CD4-positive, alpha-beta T cell treated with Interleukin-15 for 1 hour (primary cell): ENCODE data around the gene KIAA0232.
"Not testable (repeated sequence)": the region's sequence is repeated elsewhere in the genome, so short reads cannot be mapped to it uniquely, and the experiment has no call there.

Source experiments
- DNase-seq: peaks from one replicate; pipeline ENCODE4 v3.0.0-alpha.2; 2020

The KIAA0232 gene

GRCh38 chr4:6811165-6811564 is 28.6 kb downstream of the KIAA0232 start:
- DNase-seq, result no peak

GRCh38 chr4:6812766-6813165 is 30.2 kb downstream of the KIAA0232 start:
- DNase-seq, result no peak

- no peak for DNase-seq
These were observed 31.2 kb downstream of the KIAA0232 start for GRCh38 chr4:6813725-6814124.

GRCh38 chr4:6815029-6815836 is 32.7 kb downstream of the KIAA0232 start:
- DNase-seq, result no peak

GRCh38 chr4:6819295-6819694 is 36.8 kb downstream of the KIAA0232 start:
- DNase-seq, result no peak

- no peak for DNase-seq
These were observed 38.2 kb downstream of the KIAA0232 start for GRCh38 chr4:6820695-6821094.

- DNase-seq, result no peak
These were observed 41.5 kb downstream of the KIAA0232 start for GRCh38 chr4:6824071-6824470.

- no peak for DNase-seq
These were observed 42.4 kb downstream of the KIAA0232 start for GRCh38 chr4:6824772-6825402.

- no peak for DNase-seq
These were observed 42.9 kb downstream of the KIAA0232 start for GRCh38 chr4:6825403-6825802.

GRCh38 chr4:6826781-6827508 is 44.4 kb downstream of the KIAA0232 start:
- DNase-seq, result no peak

- DNase-seq, result no peak
These were observed 46.6 kb downstream of the KIAA0232 start for GRCh38 chr4:6829086-6829485.

GRCh38 chr4:6834867-6835266 is 52.3 kb downstream of the KIAA0232 start:
- DNase-seq, result no peak

GRCh38 chr4:6835616-6836015 is 53.1 kb downstream of the KIAA0232 start:
- DNase-seq, result not testable (repeated sequence)

- not testable (repeated sequence) for DNase-seq
These were observed 54.6 kb downstream of the KIAA0232 start for GRCh38 chr4:6837106-6837505.

- DNase-seq, result no peak
These were observed 57.1 kb downstream of the KIAA0232 start for GRCh38 chr4:6839579-6839978.

- DNase-seq, result no peak
These were observed 57.8 kb downstream of the KIAA0232 start for GRCh38 chr4:6840062-6840976.

- no peak for DNase-seq
These were observed 62.5 kb downstream of the KIAA0232 start for GRCh38 chr4:6845027-6845426.

- no peak for DNase-seq
These were observed 63.0 kb downstream of the KIAA0232 start for GRCh38 chr4:6845574-6845973.

- no peak for DNase-seq
These were observed 64.7 kb downstream of the KIAA0232 start for GRCh38 chr4:6847178-6847577.

- DNase-seq, result no peak
These were observed 66.3 kb downstream of the KIAA0232 start for GRCh38 chr4:6848717-6849305.

GRCh38 chr4:6849691-6850090 is 67.2 kb downstream of the KIAA0232 start:
- DNase-seq, result no peak

GRCh38 chr4:6851431-6851830 is 68.9 kb downstream of the KIAA0232 start:
- no peak for DNase-seq
